HG03039 (cell line): ENCODE data around the gene CXorf38.

Experiments
- ATAC-seq: cut with Tn5 transposase; IDR thresholded peaks from one replicate; pipeline ENCODE4 v1.9.1; 2021; ENCODE audit warnings: mild to moderate bottlenecking, moderate library complexity; ENCODE audit not compliant: unreplicated experiment

The CXorf38 gene, protein sequence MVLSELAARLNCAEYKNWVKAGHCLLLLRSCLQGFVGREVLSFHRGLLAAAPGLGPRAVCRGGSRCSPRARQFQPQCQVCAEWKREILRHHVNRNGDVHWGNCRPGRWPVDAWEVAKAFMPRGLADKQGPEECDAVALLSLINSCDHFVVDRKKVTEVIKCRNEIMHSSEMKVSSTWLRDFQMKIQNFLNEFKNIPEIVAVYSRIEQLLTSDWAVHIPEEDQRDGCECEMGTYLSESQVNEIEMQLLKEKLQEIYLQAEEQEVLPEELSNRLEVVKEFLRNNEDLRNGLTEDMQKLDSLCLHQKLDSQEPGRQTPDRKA

DNA sequence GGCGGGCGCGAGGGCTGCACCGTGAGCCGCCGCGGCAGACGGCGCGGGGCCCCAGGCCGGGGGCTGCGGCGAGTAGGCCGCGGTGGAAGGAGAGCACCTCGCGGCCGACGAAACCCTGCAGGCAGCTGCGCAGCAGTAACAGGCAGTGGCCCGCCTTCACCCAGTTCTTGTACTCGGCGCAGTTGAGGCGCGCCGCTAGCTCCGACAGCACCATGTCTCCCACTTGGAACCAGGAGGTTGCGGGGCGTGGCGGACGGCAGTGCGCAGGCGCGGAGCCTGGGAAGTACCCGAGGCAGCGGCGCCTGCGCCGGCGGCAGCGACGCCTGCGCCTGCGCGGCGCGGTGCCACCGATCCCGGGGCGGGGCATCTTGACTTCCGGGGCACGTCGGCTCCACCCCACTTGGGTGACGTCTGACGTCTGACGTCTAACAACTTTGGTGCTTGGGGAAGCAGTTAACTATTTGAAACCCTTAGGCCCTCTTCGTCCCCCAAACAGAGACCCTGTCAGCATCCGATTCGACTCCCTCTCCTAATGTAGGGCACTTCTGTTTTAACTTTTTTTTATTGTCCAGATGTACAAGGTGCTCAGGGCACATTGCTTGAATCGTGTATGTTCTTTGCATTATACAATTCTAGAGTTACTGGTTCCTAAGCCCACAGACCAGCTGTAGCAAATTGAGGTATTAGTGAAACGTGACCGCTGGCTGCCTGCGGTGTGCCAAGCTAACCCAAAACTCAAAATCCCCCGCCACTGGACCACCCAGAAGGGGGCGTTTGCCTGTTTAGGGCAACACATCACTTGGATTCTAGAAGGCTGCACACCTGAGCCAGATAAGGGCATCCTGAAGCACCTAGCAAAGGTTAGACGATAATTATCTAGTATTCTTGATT lies at the start of gene CXorf38:
CXorf38 (minus strand) TSS at position 255 of the 891 bp plus-strand sequence; CDS start at position 214, 41 bp downstream.
- peak; percentile 63 for ATAC-seq

DNA sequence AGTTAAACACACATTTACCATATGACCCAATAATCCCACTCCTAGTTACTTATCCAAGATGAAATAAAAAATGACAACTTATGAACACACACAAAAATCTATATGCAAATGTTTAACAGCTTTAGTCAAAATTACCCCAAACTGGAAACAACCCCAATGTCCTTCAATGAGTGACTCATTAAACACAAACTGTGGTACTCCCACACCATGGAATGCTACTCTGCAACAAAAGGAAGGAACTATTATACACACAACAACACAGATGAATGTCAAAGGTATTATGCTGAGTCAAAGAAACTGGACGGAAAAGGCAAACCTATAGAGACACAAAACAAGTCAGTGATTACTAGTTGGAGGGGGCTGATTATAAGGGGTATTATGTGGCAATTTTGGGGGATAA lies 47.4 kb upstream of the CXorf38 start:
- no peak for ATAC-seq

DNA sequence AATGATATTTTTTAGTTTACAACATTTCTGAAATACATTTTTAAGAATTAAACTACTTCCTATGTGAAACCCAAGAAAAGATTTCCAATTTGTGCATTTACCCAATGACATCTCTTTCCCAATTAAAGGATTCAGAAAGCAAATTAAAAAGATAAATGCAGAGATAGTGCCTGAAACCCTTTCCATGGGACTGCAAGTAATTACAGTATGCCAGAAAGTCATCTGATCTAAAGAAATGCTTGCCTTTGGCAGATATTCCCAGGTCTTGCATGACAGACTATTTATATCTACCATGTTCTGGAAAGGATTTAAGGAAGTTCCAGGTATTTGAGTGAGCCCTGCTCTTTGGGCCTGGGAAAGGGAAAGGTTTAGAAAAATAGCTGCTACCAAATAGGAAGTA lies 41.6 kb upstream of the CXorf38 start:
- no peak for ATAC-seq

DNA sequence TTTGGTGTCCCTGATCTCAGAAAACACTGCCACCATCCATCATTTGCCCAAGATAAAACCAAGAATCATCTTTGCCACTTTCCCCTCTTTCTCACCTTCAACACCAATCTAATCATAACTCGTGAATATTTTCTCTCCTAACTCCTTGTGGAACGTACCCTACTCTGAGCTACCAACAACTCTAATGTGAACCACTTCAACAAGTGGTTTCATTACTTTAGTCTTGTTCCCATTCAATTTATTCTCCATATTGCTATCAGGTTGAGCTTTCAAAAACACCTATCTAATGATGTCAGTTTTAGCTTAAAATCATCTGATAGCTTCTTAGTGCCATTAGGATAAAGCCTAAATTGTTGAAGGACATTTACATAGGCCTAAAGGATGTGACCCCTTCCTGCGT lies 39.8 kb upstream of the CXorf38 start:
- no peak for ATAC-seq

DNA sequence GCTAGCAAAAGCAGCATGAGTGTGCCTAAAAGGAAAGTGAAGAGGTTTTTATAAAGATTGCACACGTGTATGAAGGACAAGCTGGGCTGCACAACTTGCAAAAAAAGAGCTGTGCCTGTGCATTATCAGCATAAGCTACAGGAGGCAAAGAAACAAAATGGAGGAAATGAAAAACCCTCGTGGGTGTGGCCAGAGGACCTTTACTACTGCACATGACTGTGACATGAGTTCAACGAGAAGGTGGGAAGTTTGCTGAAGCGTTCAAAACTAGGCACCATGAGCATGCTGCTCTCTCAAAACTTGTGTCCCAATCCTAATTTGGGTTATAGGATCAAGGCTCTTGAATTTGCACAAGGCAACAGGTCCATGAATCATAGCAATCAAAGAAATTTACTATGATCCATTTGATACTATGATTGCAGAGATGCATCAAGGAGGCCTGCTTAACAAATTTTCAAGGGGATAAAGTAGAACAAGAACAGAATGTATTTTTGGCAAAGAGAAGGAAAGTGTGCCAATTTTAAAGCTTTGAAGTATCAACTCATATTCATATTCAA lies 38.1 kb upstream of the CXorf38 start:
- ATAC-seq, result no peak

DNA sequence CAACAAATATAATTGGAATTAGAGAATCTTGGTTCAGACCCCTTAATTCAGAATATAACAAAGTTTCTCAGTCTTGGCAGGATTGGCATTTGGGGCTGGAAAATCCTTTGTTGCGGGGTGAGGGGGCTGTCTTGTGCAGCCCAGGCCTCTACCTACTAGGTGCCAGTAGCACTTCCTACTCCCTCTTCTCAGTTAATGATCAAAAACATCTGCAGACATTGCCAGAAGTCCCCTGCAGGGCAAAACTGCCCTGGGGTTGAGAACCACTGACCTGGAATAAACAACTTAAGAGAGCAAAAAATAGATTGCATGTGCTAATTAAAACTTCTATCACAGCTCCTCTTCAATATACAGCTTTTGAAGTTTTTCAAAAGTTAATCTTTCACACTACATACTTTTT lies 36.7 kb upstream of the CXorf38 start:
- ATAC-seq, result no peak

DNA sequence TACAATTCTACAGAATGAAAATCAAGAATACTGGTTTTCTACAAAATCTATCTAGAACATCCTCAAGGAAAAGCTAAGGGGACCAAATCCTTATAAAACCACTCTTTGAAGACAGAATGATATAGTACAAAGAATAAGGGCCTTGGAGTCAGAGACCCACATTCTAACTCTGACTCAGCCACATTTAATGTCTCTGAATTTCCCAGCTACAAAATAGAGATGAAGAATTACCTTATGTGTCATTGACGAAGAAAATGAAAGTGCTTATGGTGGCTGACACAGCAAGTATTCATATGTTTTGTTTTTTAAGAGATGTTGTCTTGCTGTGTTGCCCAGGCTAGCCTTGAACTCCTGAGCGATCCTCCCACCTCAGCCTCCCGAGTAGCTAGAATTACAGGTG lies 35.9 kb upstream of the CXorf38 start:
- ATAC-seq, result no peak

DNA sequence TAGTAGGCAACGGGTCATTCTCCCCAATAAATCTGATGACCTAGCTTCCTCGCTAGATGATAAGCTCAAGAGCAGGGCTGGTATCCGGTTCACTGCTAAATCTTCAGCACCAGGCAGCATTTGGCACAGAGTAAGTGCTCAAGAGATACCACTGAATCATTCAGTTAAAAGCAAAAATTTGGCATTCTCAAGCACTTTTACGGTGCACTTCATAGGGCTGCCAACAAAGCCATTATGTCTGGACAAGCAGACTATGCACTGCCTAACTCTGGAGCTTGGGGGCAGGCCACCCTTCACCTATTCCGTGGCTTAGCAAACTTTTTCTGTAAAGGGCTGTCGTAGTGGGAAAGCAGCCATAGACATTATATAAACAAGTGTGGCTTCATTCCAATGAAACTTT lies 23.8 kb upstream of the CXorf38 start:
- ATAC-seq, result no peak

DNA sequence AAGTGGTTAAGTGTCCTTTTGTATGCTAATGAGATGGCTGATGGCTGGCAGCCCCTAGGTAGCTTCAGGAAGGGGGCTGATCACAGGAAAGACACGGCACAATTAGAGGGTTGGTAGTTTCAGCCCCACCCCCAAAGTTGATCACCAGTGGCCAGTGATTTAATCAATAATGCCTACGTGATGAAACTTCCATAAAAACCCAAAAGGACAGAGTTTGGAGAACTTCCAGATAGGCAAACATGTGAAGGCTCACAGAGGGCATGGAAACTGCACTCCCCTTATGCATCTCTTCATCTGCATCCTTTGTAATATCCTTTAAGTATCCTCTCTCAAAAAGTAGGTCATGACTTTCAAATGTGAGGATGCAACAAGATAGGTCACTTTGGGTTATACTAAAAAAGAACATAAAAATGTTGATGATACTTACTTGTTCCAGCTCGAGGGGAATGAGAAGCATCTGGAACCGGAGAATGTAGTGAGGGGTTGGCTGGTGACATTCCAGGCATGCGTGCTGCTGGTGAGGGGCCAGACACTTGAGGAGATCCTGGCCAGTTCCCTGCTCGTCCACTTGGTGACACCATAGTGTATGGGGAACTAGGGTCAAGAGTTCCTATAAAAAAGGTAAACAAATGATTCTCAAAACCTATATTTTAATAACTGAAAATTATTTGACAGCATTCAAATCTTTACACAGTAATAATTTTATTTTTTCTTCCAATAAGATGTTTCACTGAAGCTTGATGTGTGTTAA lies 16.7 kb upstream of the CXorf38 start:
- ATAC-seq, result no peak

DNA sequence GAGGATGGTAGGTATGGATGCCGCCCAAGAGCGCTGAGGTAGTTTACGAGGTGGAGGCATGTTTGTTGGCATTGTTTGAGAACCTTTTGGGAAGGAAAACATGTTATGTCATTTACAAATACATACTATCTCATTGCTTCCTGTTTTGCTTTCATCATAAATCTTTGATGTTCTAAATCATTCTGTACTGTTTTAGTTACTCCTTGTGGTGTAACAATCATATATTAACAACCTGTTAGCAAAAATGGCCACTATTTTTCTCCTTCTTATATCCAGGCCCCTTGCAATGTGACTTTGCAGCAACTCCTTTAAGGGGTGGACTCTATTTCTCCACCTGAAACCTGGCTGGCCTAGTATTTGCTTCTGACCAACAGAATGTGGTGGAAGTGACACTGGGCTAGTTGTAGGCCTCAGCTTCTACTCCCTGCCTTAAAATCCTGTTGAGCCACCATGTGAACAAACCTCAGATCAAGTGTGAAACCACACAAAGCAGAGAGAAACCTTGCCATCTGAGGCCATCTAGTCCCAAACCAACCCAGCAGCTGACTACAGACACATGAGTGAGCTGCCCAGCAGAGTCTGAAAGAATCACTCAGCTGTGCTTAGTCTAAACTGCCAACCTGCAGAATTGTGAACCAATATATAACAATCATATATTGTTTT lies 15.8 kb upstream of the CXorf38 start:
- ATAC-seq, result no peak

DNA sequence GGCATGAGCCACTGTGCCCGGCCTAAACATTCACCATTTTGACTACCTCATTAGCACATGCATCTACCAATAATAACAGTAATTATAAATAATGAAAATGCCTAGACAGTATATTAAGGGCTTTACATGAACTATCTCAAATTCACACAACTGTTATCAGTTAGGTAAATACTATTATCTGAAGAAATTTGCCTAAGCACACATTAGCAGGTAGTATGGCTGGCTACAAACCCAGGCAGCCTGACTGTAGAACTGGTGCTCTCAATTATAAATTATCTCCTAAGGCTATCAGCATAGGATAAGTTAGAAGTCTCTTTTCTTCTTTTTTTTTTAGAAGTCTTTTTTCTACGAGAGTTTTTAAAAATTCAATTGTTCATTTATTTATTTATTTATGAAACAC lies 14.1 kb upstream of the CXorf38 start:
- no peak for ATAC-seq

DNA sequence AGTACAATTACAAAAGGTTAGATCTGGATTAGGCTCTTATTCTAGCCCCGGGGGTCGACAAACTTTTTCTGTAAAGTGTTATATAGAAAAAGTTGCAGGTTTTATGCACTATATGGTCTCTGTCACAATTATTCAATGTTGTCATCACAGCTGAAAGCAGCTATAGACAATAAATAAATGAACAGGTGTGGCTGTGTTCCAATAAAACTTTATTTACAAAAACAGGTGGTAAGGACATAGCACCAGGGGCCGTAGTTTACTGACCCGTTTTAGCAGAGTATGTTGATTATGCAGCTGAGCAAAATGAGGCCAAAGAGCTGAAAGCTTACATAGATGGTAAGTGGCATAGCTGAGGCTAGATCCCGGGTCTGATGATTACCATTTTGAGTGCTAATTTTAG lies 13.0 kb upstream of the CXorf38 start:
- ATAC-seq, result no peak

DNA sequence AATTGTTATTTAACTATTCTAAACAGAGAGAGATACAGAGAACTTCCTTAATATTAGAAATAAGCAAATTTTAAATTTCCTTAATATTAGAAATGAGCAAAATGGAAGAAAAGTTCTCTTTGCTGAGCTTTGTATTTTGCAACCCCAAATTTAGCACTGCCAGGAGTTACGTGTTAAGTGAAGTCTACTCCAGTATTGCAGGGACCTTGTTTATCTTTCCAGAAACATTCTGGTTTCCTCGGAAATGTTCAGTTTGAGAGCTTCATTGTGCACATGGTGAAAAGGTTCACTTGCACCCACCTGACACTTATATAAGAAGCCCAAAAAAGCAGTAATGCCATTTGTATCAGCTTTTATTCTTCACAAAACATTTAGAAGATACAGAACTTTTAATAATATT lies 6.2 kb upstream of the CXorf38 start:
- ATAC-seq, result no peak

DNA sequence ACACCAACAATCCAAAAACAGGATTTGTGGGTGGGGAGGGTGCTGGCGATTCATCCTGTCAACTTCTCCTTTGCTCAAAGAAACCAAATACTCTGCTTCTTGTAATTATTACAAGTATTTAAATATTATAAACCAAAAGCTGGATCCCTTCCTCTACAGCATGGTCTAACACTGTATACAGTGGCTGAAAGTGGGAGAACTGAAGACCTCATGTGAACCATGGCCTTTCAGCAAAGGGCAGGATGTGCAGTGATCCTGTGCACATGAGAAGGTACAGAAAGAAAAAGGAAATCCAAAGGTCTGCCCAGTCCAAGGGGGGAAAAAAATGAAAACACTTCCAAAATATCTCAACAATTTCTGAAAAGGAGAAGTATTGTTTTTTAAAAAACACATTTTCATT lies 5.3 kb upstream of the CXorf38 start:
- ATAC-seq, result no peak

DNA sequence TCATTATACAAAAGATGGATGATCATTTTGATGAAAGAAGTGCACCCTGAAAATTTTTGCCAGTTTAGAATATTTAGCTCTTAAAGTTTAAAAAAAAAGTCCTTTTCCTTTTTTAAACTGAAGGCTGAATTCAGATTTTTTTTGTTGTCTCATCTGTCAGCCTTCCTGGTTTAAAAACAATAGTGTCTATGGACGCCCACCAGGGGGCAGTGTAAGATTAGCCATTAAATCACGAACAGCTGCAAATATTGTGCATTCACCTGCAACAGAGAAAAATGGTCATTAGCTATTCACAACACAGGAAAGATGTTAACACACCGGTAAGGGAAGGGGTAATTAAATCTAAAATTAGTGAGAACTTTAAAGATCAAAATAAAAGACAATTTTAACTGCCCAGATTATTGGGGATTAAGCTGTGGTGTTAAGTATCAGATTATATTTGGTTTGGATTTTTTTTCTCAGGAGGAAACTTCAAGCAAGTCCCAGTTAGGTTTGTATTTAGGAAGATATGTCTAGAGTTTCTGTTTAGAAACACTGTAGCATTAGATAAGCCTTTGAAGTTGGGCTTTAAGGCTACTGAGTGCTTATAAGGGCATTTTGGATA lies 4.4 kb upstream of the CXorf38 start:
- ATAC-seq, result no peak

DNA sequence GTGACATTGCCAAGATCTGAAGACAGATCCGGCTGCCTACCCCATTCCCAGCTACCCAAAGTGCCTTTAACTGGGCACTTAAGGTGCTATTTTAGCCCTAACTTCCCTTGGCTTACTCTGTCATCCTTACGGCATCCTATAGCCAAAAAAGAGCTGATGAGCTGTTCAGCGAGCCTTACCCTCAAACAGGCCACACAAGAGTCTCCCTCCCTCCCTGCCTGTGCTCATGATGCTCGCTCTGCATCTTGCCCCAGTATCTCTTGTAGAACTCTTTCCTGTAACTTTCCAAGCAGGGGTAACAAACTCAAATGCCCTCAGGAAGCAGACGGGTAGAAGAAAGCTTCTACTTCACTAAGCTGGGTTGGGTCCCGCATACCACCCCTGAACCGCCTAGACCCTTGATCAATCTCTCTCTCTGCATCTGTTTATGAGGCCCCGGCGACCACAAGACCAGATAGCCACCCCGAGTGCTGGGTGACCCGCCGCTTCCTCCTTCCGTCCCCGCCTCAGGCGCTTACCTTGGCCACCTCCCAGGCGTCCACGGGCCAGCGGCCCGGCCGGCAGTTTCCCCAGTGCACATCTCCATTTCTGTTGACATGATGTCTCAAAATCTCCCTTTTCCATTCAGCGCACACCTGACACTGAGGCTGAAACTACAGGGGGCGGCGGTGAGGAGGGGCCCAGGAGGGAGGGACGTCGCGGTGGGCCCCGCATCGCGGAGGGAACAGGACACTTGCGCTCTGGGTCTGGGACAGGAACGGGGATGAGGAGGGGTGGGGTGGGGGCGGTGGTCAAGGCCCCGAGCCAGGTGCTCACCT lies 663 bp downstream of the CXorf38 start:
- ATAC-seq, result peak; percentile 21

DNA sequence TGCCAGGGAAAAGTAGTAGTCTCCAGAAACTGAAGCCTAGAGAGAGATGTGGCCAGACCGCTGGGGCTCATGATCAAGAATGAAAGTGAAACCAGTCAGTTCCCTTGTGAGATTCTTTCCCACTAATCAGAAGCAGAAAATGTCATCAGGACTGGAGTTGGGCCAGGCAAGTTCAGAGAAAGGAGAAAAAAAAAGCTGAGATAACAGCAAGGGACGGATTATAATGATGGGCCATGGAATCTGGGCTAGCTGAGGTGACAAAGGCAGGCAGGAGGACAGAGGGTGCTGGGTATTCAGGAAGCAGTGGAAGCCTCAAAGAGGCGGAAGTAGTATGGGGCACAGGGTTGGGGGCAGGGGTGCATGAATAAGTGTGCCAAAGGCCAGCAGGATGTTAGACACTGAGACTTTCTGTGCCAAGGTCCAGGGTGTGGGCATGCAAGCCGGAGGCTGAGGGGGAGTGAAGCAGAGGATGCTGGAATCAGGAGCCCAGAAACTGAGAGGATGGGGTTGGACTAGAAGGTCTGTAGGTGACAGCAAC lies 2.5 kb downstream of the CXorf38 start:
- ATAC-seq, result no peak

DNA sequence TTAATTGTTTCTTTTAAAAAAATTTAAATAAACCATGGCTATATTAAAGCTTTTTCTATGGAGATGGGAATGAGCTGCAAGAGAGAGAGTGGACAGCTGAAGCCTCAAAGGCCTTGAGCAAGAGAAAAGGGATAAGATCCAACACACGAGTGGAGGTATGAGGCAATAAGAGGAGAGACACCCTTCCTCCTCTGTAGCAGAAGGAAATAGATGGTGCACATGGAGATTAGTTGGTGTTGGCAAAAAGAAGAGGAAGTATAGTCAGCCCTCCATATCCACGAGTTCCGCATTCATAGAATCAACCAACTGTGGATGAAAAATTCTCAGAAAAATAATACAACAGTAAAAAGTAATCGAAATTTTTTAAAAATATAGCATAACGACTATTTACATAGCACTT lies 3.2 kb downstream of the CXorf38 start:
- ATAC-seq, result no peak

DNA sequence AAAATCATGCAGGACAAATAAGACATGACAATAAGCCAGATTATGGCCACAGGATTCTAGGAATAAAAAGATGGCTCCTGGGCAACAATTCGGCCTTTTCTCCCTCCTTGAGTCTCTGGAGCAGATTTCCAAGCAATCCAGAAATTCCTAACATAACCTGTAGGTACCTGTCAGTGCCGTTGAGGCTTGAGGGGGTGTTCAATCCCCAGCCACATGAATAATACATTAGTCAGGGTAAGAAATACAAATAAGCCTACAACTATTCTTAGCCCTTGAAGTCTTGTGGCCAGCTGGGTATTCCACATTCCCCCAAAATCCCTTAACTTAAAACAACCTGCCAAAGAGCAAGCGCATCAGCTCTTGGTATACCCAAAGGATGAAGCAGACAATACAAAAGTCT lies 9.7 kb downstream of the CXorf38 start:
- no peak for ATAC-seq
